ENCODE measurements around the gene CACNA1B. TPM values are rescaled to one million over a fixed set of nuclear protein-coding genes. Genes with fewer than 3 reads are reported as not detected.

The CACNA1B gene
- total and polyA plus RNA-seq, 2 donors from 2014 or later: 0.03 TPM; not detected in 1

DNA sequence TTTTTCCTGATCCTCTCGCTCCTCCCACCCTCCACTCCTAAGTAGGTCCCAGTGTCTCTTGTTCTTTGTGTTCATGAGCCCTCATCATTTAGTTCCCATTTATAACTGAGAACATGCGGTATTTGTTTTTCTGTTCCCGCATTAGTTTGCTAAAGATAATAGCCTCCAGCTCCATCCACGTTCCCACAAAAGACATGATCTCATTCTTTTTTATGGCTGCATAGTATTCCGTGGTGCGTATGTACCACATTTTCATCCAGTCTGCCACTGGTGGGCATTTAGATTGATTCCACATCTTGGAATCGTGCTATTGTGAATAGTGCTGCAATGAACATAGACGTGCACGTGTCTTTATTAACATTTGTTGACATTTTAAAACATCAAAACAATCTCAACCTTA is 34.2 kb upstream of the CACNA1B start:
- no peaks in the 10 kb centered on the region for H3K27me3 ChIP-seq (ENCODE audit: control insufficient read depth, insufficient read depth, low read length)
- H3K36me3 ChIP-seq (ENCODE audit: control insufficient read depth in 2 of 3, insufficient read depth in 3 of 3, low read length in 3 of 3): no peaks in the 10 kb centered on the region
- no peaks in the 10 kb centered on the region for H3K4me1 ChIP-seq (ENCODE audit: control insufficient read depth in 2 of 3, insufficient read depth in 2 of 3, low read depth in 1 of 3, low read length in 3 of 3)
- H3K4me3 ChIP-seq (ENCODE audit: low read length in 3 of 3): no peak overlapping the region
- H3K27ac ChIP-seq (ENCODE audit: low read depth in 2 of 2, low read length in 2 of 2): no peak overlapping the region
- no peak overlapping the region for H3K9ac ChIP-seq (ENCODE audit: low read length in 3 of 3)
- TF ChIP-seq CTCF (IDR thresholded peaks at IDR 0.05; ENCODE audit: borderline replicate concordance, extremely low read depth, insufficient read depth): no peak
- no peak for DNase-seq
- no peak for FAIRE-seq
- no peaks in the 10 kb centered on the region for H3K9me3 ChIP-seq (ENCODE audit: control insufficient read depth in 2 of 3, insufficient read depth in 1 of 3, low read length in 3 of 3)
- intact Hi-C loops (cut with DNase I): no loop called here

GRCh38 chr9:137851516-137852267 is 25.9 kb upstream of the CACNA1B start:
- DNase-seq (no peak), FAIRE-seq (no peak)
- Histone ChIP-seq H3K9me3 (ENCODE audit: control insufficient read depth in 2 of 3, insufficient read depth in 1 of 3, low read length in 3 of 3) (peaks cover 0 to 14% (median 4%) of the 10 kb centered on the region in 3 donors), H3K9ac (ENCODE audit: low read length in 3 of 3) (no peak overlapping the region), H3K27me3 (ENCODE audit: control insufficient read depth, insufficient read depth, low read length) (no peaks in the 10 kb centered on the region), H3K4me1 (ENCODE audit: control insufficient read depth in 2 of 3, insufficient read depth in 2 of 3, low read depth in 1 of 3, low read length in 3 of 3) (no peaks in the 10 kb centered on the region), H3K4me3 (ENCODE audit: low read length in 3 of 3) (no peak overlapping the region), H3K27ac (ENCODE audit: low read depth in 2 of 2, low read length in 2 of 2) (no peak overlapping the region), H3K36me3 (ENCODE audit: control insufficient read depth in 2 of 3, insufficient read depth in 3 of 3, low read length in 3 of 3) (no peaks in the 10 kb centered on the region)
- intact Hi-C loops (cut with DNase I): no loop called here
- TF ChIP-seq CTCF (IDR thresholded peaks at IDR 0.05; ENCODE audit: borderline replicate concordance, extremely low read depth, insufficient read depth): no peak

GRCh38 chr9:137853392-137853995 is 24.1 kb upstream of the CACNA1B start:
- H3K9ac ChIP-seq (ENCODE audit: low read length in 3 of 3): no peak overlapping the region
- no peak overlapping the region for H3K4me3 ChIP-seq (ENCODE audit: low read length in 3 of 3)
- no peak for TF ChIP-seq CTCF (IDR thresholded peaks at IDR 0.05; ENCODE audit: borderline replicate concordance, extremely low read depth, insufficient read depth)
- H3K9me3 ChIP-seq (ENCODE audit: control insufficient read depth in 2 of 3, insufficient read depth in 1 of 3, low read length in 3 of 3): peaks cover 0 to 14% (median 4%) of the 10 kb centered on the region in 3 donors
- H3K27ac ChIP-seq (ENCODE audit: low read depth in 2 of 2, low read length in 2 of 2): no peak overlapping the region
- DNase-seq: no peak
- H3K36me3 ChIP-seq (ENCODE audit: control insufficient read depth in 2 of 3, insufficient read depth in 3 of 3, low read length in 3 of 3): no peaks in the 10 kb centered on the region
- intact Hi-C loops (cut with DNase I): no loop called here
- no peak for FAIRE-seq
- no peaks in the 10 kb centered on the region for H3K27me3 ChIP-seq (ENCODE audit: control insufficient read depth, insufficient read depth, low read length)
- H3K4me1 ChIP-seq (ENCODE audit: control insufficient read depth in 2 of 3, insufficient read depth in 2 of 3, low read depth in 1 of 3, low read length in 3 of 3): no peaks in the 10 kb centered on the region

Data from kidney (tissue), 14 donors.